Caco-2 (cell line): ENCODE data around the gene CCDC174. TPM values are rescaled to one million over a fixed set of nuclear protein-coding genes. Genes with fewer than 3 reads are reported as not detected.

Experiments used
- BruUV-seq: library from RNA; stranded (reverse); fragments of 400-500 nt; replicated peaks from 2 replicates; lab custom pipeline; 2021; lab: Mats Ljungman, UMichigan
- CTCF ChIA-PET: fragments of 300-600 bp; sonication (Branson Sonifier 250); formaldehyde crosslinking; loops from one replicate; lab custom pipeline; 2022; ENCODE audit warnings: antibody characterized with exemption; lab: Charles Lee
- POLR2A ChIA-PET: fragments of 300-600 bp; sonication (Branson Sonifier 250); formaldehyde crosslinking; loops from one replicate; lab custom pipeline; 2022; ENCODE audit warnings: antibody characterized with exemption; lab: Charles Lee
- DNase-seq, 2 experiments: peaks; one replicate each; pipeline versions ENCODE4 v3.0.0 to v3.0.0-alpha.2; 2020 to 2022
- H3K27me3 ChIP-seq: replicated peaks from 2 replicates; pipeline ENCODE4 v1.6.0; 2011; ENCODE audit warnings: low read length; ENCODE audit not compliant: control insufficient read depth, insufficient read depth
- H3K36me3 ChIP-seq: 2 replicates; pipeline ENCODE4 v1.5.1; 2011; ENCODE audit warnings: low read length; ENCODE audit not compliant: control insufficient read depth, insufficient read depth
- H3K4me1 ChIP-seq: fragments of 250-450 bp; sonication (Bioruptor Pico); 2 replicates; pipeline ENCODE4 v1.5.1; 2020; ENCODE audit warnings: mild to moderate bottlenecking
- H3K4me3 ChIP-seq: 2 replicates; pipeline ENCODE4 v1.5.1; 2011; ENCODE audit warnings: low read depth, mild to moderate bottlenecking, control low read depth, low read length
- H3K9me3 ChIP-seq: fragments of 250-450 bp; sonication (Bioruptor Pico); 2 replicates; pipeline ENCODE4 v1.5.1; 2020; ENCODE audit warnings: mild to moderate bottlenecking, moderate library complexity
- H3K27ac Mint-ChIP-seq: one replicate; pipeline ENCODE4 v1.8.0; 2022; ENCODE audit warnings: mixed read lengths; ENCODE audit not compliant: unreplicated experiment
- H3K27me3 Mint-ChIP-seq: one replicate; pipeline ENCODE4 v1.8.0; 2022; ENCODE audit warnings: mixed read lengths; ENCODE audit not compliant: insufficient read depth, unreplicated experiment
- H3K36me3 Mint-ChIP-seq: one replicate; pipeline ENCODE4 v1.8.0; 2022; ENCODE audit warnings: mild to moderate bottlenecking, mixed read lengths; ENCODE audit not compliant: insufficient read depth, unreplicated experiment
- H3K4me1 Mint-ChIP-seq: one replicate; pipeline ENCODE4 v1.8.0; 2022; ENCODE audit warnings: low read depth, mixed read lengths; ENCODE audit not compliant: unreplicated experiment
- H3K4me3 Mint-ChIP-seq: one replicate; pipeline ENCODE4 v1.8.0; 2022; ENCODE audit warnings: mild to moderate bottlenecking, moderate library complexity, mixed read lengths; ENCODE audit not compliant: unreplicated experiment
- H3K9me3 Mint-ChIP-seq: one replicate; pipeline ENCODE4 v1.8.0; 2022; ENCODE audit warnings: mixed read lengths; ENCODE audit not compliant: unreplicated experiment
- intact Hi-C: fragments of 100-400 bp; cut with micrococcal nuclease; formaldehyde crosslinking; loops from one replicate; pipeline ENCODE4 v1.10.0; 2022; ENCODE audit not compliant: unreplicated experiment
- total RNA-seq: library from RNA; stranded (reverse); gene quantifications from 2 replicates; pipeline ENCODE4 v1.2.3, GENCODE V29; 2022
- TF ChIP-seq, protein P1 (sequence below), 2 experiments: fragments of 200-600 bp in 1 of 2; IDR thresholded peaks; 1 replicate in 1 of 2; 2 replicates in 1 of 2; pipeline versions ENCODE4 v1.5.1 to v1.8.0; 2011 to 2022; ENCODE audit warnings: antibody characterized with exemption in 1 of 2, control low read depth in 1 of 2, inconsistent platforms in 1 of 2, low read depth in 1 of 2, low read length in 1 of 2, mild to moderate bottlenecking in 1 of 2, moderate library complexity in 1 of 2; ENCODE audit not compliant: insufficient read depth in 1 of 2, severe bottlenecking in 1 of 2, unreplicated experiment in 1 of 2

Gene CCDC174
- total RNA-seq, 1 experiment from 2014 or later, result 22.4 TPM

- BruUV-seq, result no TSS peak
- CTCF ChIA-PET, result no interaction called here
Observed at GRCh38 chr3:14614862-14615261, 36.7 kb upstream of the CCDC174 start.

GRCh38 chr3:14616606-14617507 is 34.7 kb upstream of the CCDC174 start:
- no peaks in the 10 kb centered on the region for H3K36me3 ChIP-seq
- TF ChIP-seq, protein P1, sequence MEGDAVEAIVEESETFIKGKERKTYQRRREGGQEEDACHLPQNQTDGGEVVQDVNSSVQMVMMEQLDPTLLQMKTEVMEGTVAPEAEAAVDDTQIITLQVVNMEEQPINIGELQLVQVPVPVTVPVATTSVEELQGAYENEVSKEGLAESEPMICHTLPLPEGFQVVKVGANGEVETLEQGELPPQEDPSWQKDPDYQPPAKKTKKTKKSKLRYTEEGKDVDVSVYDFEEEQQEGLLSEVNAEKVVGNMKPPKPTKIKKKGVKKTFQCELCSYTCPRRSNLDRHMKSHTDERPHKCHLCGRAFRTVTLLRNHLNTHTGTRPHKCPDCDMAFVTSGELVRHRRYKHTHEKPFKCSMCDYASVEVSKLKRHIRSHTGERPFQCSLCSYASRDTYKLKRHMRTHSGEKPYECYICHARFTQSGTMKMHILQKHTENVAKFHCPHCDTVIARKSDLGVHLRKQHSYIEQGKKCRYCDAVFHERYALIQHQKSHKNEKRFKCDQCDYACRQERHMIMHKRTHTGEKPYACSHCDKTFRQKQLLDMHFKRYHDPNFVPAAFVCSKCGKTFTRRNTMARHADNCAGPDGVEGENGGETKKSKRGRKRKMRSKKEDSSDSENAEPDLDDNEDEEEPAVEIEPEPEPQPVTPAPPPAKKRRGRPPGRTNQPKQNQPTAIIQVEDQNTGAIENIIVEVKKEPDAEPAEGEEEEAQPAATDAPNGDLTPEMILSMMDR (IDR thresholded peaks at IDR 0.05; ENCODE audit: insufficient read depth in 1 of 2, low read depth in 1 of 2, low read length in 1 of 2, severe bottlenecking in 1 of 2, unreplicated experiment in 1 of 2), result no peak
- no peaks in the 10 kb centered on the region for H3K27me3 Mint-ChIP-seq
- H3K36me3 Mint-ChIP-seq, result no peaks in the 10 kb centered on the region
- ChIA-PET CTCF (interaction anchor here (1.3 kb wide), 1 partner anchor 413 kb away, joined by 5 read pairs; no protein-coding TSS in a partner anchor), POLR2A (interaction anchor here (0.9 kb wide), 1 partner anchor 35 kb away, joined by 5 read pairs; the partner anchor contains the start of gene CCDC174)
- peaks cover 20% of the 10 kb centered on the region for H3K4me1 ChIP-seq
- H3K9me3 Mint-ChIP-seq, result peaks cover 11% of the 10 kb centered on the region
- intact Hi-C loops, result no loop called here
- H3K4me3 Mint-ChIP-seq, result no peak overlapping the region
- peaks cover 29% of the 10 kb centered on the region for H3K4me1 Mint-ChIP-seq
- H3K4me3 ChIP-seq, result no peak overlapping the region
- no peak for DNase-seq
- peak overlapping the region; percentile 50 for H3K27ac Mint-ChIP-seq
- H3K9me3 ChIP-seq, result no peaks in the 10 kb centered on the region
- no TSS peak for BruUV-seq
- no peaks in the 10 kb centered on the region; the same call in 1 of the 2 replicates for H3K27me3 ChIP-seq

More at GRCh38 chr3:14614862-14615261, 36.7 kb upstream of the CCDC174 start:
- H3K36me3 ChIP-seq, result no peaks in the 10 kb centered on the region
- Mint-ChIP-seq H3K36me3 (no peaks in the 10 kb centered on the region), H3K4me3 (no peak overlapping the region), H3K9me3 (peaks cover 11% of the 10 kb centered on the region), H3K4me1 (peaks cover 29% of the 10 kb centered on the region), H3K27me3 (peaks cover 4% of the 10 kb centered on the region), H3K27ac (no peak overlapping the region)
- H3K9me3 ChIP-seq, result no peaks in the 10 kb centered on the region
- H3K27me3 ChIP-seq, result no peaks in the 10 kb centered on the region; the same call in 1 of the 2 replicates
- POLR2A ChIA-PET, result no interaction called here
- DNase-seq, result no peak
- TF ChIP-seq, protein P1 (IDR thresholded peaks at IDR 0.05; ENCODE audit: insufficient read depth in 1 of 2, low read depth in 1 of 2, low read length in 1 of 2, severe bottlenecking in 1 of 2, unreplicated experiment in 1 of 2), result no peak
- H3K4me3 ChIP-seq, result no peak overlapping the region
- intact Hi-C loops, result no loop called here
- H3K4me1 ChIP-seq, result peaks cover 20% of the 10 kb centered on the region

DNA sequence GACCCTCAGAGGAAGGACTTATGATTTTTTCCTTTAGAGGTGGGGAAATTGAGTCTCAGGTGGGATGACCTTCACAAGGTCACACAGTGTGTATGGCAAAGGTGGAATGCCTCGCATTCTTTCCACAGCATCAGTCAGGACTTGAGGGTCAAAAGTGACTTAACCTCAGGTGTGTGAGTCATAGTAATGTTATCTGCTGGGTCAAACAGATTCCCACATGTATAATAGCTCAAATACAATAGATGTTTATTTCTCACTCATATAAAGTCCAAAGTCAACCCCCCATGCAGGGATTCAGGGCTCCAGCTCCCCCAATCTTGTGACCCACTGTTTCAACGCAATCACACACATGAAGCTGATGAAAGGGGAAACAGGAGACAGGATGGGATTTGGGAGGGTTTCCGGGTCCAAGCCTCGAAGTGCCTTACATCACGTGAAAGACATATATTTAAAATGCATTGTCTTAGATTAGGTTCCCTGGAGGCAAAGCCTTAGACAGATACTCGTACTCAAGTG is 34.0 kb upstream of the CCDC174 start:
- BruUV-seq, result no TSS peak
- H3K27me3 Mint-ChIP-seq, result no peaks in the 10 kb centered on the region
- DNase-seq, result peak in 1 of 2 experiments; percentile 30
- ChIA-PET CTCF (interaction anchor here (0.6 to 1.3 kb wide), 2 partner anchors 414 to 492 kb away, joined by 5 read pairs; no protein-coding TSS in a partner anchor), POLR2A (interaction anchor here (0.9 kb wide), 1 partner anchor 34 kb away, joined by 5 read pairs; the partner anchor contains the start of gene CCDC174)
- H3K27ac Mint-ChIP-seq, result peak overlapping the region; percentile 50
- no peaks in the 10 kb centered on the region for H3K9me3 ChIP-seq
- no peaks in the 10 kb centered on the region for H3K36me3 ChIP-seq
- H3K4me1 Mint-ChIP-seq, result peaks cover 29% of the 10 kb centered on the region
- H3K4me3 Mint-ChIP-seq, result no peak overlapping the region
- peaks cover 11% of the 10 kb centered on the region for H3K9me3 Mint-ChIP-seq
- TF ChIP-seq, protein P1 (IDR thresholded peaks at IDR 0.05; ENCODE audit: insufficient read depth in 1 of 2, low read depth in 1 of 2, low read length in 1 of 2, severe bottlenecking in 1 of 2, unreplicated experiment in 1 of 2), result no peak
- H3K4me3 ChIP-seq, result no peak overlapping the region
- no peaks in the 10 kb centered on the region for H3K36me3 Mint-ChIP-seq
- intact Hi-C loops, result no loop called here
- H3K27me3 ChIP-seq, result no peaks in the 10 kb centered on the region
- peaks cover 20% of the 10 kb centered on the region for H3K4me1 ChIP-seq
